Mesenteric fat pad (tissue), 1 donor: ENCODE measurements around the gene LMBRD2. TPM values are rescaled to one million over a fixed set of nuclear protein-coding genes. Genes with fewer than 3 reads are reported as not detected.

ENCODE experiments used
- DNase-seq: peaks from one replicate; pipeline ENCODE4 v3.0.0-alpha.2; 2020; ENCODE audit warnings: low spot score
- total RNA-seq: library from RNA; stranded (reverse); fragmentation: NEBNext Ultra II Directional; extraction: Animal tissue kit (Norgen Biotek cat#: 25700); gene quantifications from one replicate; pipeline ENCODE4 v1.2.1, GENCODE V29; 2021
- donor health status: DM: yes; HTN: yes; CAD: no.

The LMBRD2 gene
- total RNA-seq, 1 donor from 2014 or later = 8.5 TPM

GRCh38 chr5:36111238-36111637 lies 40.4 kb downstream of the LMBRD2 start:
- DNase-seq = no peak

GRCh38 chr5:36108758-36109460 lies 42.8 kb downstream of the LMBRD2 start:
- no peak for DNase-seq

GRCh38 chr5:36105819-36106218 lies 45.9 kb downstream of the LMBRD2 start:
- no peak for DNase-seq

- DNase-seq = no peak
Observed at GRCh38 chr5:36099748-36100147, 51.9 kb downstream of the LMBRD2 start.

- no peak for DNase-seq
Observed at GRCh38 chr5:36096486-36096885, 55.2 kb downstream of the LMBRD2 start.

- DNase-seq = no peak
Observed at GRCh38 chr5:36089989-36090388, 61.7 kb downstream of the LMBRD2 start.

GRCh38 chr5:36079200-36079781 lies 72.4 kb downstream of the LMBRD2 start:
- no peak for DNase-seq

GRCh38 chr5:36078430-36078829 lies 73.3 kb downstream of the LMBRD2 start:
- no peak for DNase-seq

GRCh38 chr5:36073595-36074216 lies 78.0 kb downstream of the LMBRD2 start:
- no peak for DNase-seq

GRCh38 chr5:36070687-36071571 lies 80.8 kb downstream of the LMBRD2 start:
- no peak for DNase-seq

- no peak for DNase-seq
Observed at GRCh38 chr5:36068751-36069281, 82.9 kb downstream of the LMBRD2 start.

GRCh38 chr5:36066540-36067210 lies 85.0 kb downstream of the LMBRD2 start, which contains the start of gene UGT3A2:
UGT3A2 (minus strand) TSS chr5:36066882; CDS start chr5:36066789, 93 bp downstream.
- no peak for DNase-seq

GRCh38 chr5:36066001-36066539 lies 85.6 kb downstream of the LMBRD2 start:
- no peak for DNase-seq

- no peak for DNase-seq
Observed at GRCh38 chr5:36060420-36060887, 91.2 kb downstream of the LMBRD2 start.

GRCh38 chr5:36059571-36060419 lies 91.9 kb downstream of the LMBRD2 start:
- no peak for DNase-seq

GRCh38 chr5:36058776-36059175 lies 92.9 kb downstream of the LMBRD2 start:
- no peak for DNase-seq

- DNase-seq = no peak
Observed at GRCh38 chr5:36057386-36057785, 94.3 kb downstream of the LMBRD2 start.

GRCh38 chr5:36056422-36056821 lies 95.3 kb downstream of the LMBRD2 start:
- DNase-seq = no peak

- DNase-seq = no peak
Observed at GRCh38 chr5:36055984-36056383, 95.7 kb downstream of the LMBRD2 start.
